OCI-LY7 (cell line): ENCODE results near the gene PXMP4. TPM values are rescaled to one million over a fixed set of nuclear protein-coding genes. Genes with fewer than 3 reads are reported as not detected.
A peak's percentile ranks its signal among the peaks of the same experiment; 100 is the strongest.

Experiments used
- BruUV-seq: library from RNA; stranded (reverse); fragments of 400-500 nt; replicated peaks from 2 replicates; lab custom pipeline; 2021; lab: Mats Ljungman, UMichigan
- CTCF ChIA-PET: fragments of 300-600 bp; sonication (Branson Sonifier 250); formaldehyde crosslinking; loops from one replicate; lab custom pipeline; 2022; ENCODE audit warnings: antibody characterized with exemption; ENCODE audit not compliant: unreplicated experiment; lab: Charles Lee
- POLR2A ChIA-PET: fragments of 300-600 bp; sonication (Branson Sonifier 250); formaldehyde crosslinking; loops from one replicate; lab custom pipeline; 2022; ENCODE audit warnings: antibody characterized with exemption; lab: Charles Lee
- DNase-seq: peaks from one replicate; pipeline ENCODE4 v3.0.0-alpha.2; 2015; ENCODE audit warnings: low spot score
- H2AFZ ChIP-seq: fragments of 200-600 bp; sonication (generic), shearing (Covaris generic); 2 replicates; pipeline ENCODE4 v1.6.1; 2014; ENCODE audit warnings: mild to moderate bottlenecking, antibody characterized with exemption, low read length, moderate library complexity
- H3K27ac ChIP-seq: fragments of 200-600 bp; sonication (generic); 2 replicates; pipeline ENCODE4 v1.5.1; 2014; ENCODE audit warnings: mixed run types, low read depth, mild to moderate bottlenecking, moderate library complexity, low read length, inconsistent platforms; ENCODE audit not compliant: poor library complexity, severe bottlenecking
- H3K36me3 ChIP-seq: fragments of 200-600 bp; sonication (generic); 2 replicates; pipeline ENCODE4 v1.6.1; 2014; ENCODE audit warnings: mild to moderate bottlenecking, antibody characterized with exemption, low read length, moderate library complexity, mixed read lengths; ENCODE audit not compliant: insufficient read depth
- H3K4me1 ChIP-seq: fragments of 200-600 bp; sonication (generic); 2 replicates; pipeline ENCODE4 v1.5.1; 2014; ENCODE audit warnings: mild to moderate bottlenecking, low read length; ENCODE audit not compliant: insufficient read depth, poor library complexity, severe bottlenecking
- H3K4me2 ChIP-seq: fragments of 200-600 bp; sonication (generic); 2 replicates; pipeline ENCODE4 v1.6.1; 2014; ENCODE audit warnings: mild to moderate bottlenecking, low read length
- H3K4me3 ChIP-seq: fragments of 200-600 bp; sonication (generic); 2 replicates; pipeline ENCODE4 v1.5.1; 2014; ENCODE audit warnings: mild to moderate bottlenecking, low read depth, low read length; ENCODE audit not compliant: poor library complexity, severe bottlenecking
- H3K79me2 ChIP-seq: fragments of 200-600 bp; sonication (generic); 2 replicates; pipeline ENCODE4 v1.6.1; 2016; ENCODE audit warnings: low read depth, mild to moderate bottlenecking, low read length, moderate library complexity, mixed read lengths; ENCODE audit not compliant: insufficient read depth
- H3K9me2 ChIP-seq: fragments of 200-600 bp; sonication (generic); 2 replicates; pipeline ENCODE4 v1.6.1; 2016; ENCODE audit warnings: mild to moderate bottlenecking, low read length, mixed read lengths; ENCODE audit not compliant: insufficient read depth
- H3K9me3 ChIP-seq: fragments of 200-600 bp; sonication (generic); 2 replicates; pipeline ENCODE4 v1.6.1; 2014; ENCODE audit warnings: mild to moderate bottlenecking, mixed run types, low read length, mixed read lengths
- H4K20me1 ChIP-seq: fragments of 200-600 bp; sonication (generic); 2 replicates; pipeline ENCODE4 v1.6.1; 2014; ENCODE audit warnings: mild to moderate bottlenecking, antibody characterized with exemption, low read length, moderate library complexity, mixed read lengths; ENCODE audit not compliant: insufficient read depth
- EZH2phosphoT487 ChIP-seq: fragments of 200-600 bp; sonication (generic); IDR thresholded peaks from 2 replicates; pipeline ENCODE4 v1.6.1; 2018; ENCODE audit warnings: low read depth, borderline replicate concordance, mild to moderate bottlenecking, mixed run types, antibody characterized with exemption, low read length, moderate library complexity, mixed read lengths
- intact Hi-C: fragments of 100-400 bp; cut with micrococcal nuclease; formaldehyde crosslinking; loops from one replicate; pipeline ENCODE4 v1.10.0; 2022; ENCODE audit not compliant: unreplicated experiment
- total RNA-seq, 2 experiments: library from RNA; depleted of rRNA in 1 of 2; stranded (reverse); fragments of >200 nt in 1 of 2; shearing (Covaris generic) in 1 of 2; gene quantifications; 2 replicates each; pipeline ENCODE4 v1.2.3, GENCODE V29; 2014 to 2022
- TF ChIP-seq, protein P1 (sequence below): fragments of 200-600 bp; sonication (generic); conservative IDR thresholded peaks from 2 replicates; pipeline ENCODE4 v1.5.1; 2014; ENCODE audit warnings: mild to moderate bottlenecking, antibody characterized with exemption, low read length, moderate library complexity, mixed read lengths

PXMP4 gene
- total RNA-seq, 2 experiments from 2014 or later = 3.1 to 8.2 TPM

DNA sequence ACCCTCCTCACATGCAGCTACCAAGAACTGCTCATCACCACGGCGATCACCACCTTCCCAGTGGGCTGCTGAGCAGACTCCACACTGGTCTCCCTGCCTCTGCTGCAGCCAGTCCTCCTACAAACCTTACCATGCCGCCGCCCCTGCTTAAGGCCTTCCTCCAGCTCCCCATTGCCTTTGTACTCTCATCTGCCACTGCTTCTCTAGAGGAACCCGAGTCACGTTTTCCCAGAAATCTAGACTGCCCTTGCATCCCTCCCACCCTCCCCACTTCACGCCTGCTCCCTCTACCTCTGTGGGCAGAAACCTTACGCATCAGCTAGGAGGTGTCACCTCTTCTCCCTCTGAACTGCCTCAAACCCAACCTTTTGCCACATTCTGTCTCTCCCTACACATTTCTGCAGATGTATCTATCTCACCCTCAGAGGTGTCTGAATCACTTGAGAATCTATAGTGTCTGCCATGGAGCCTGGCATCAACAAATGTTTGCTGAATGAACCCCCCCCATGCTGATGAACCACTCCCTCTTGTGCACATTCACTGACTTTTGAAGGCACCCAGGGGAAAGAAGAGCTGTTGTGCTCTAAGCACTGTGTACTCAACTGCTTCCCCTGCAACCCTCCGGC lies 38.3 kb downstream of the PXMP4 start:
- Histone ChIP-seq H3K4me2 (peak overlapping the region; percentile 97), H3K4me3 (peak overlapping the region; percentile 60), H3K36me3 (peaks cover 81% of the 10 kb centered on the region), H3K9me2 (no peaks in the 10 kb centered on the region), H3K79me2 (peaks cover 66% of the 10 kb centered on the region), H3K9me3 (no peaks in the 10 kb centered on the region), H2AFZ (no peak overlapping the region), H3K4me1 (peaks cover 65% of the 10 kb centered on the region), H4K20me1 (peaks cover 27% of the 10 kb centered on the region), H3K27ac (peak overlapping the region; percentile 78)
- ChIA-PET CTCF (interaction anchor here (1.5 to 2.9 kb wide), 2 partner anchors 14 to 50 kb away, joined by 4 to 16 read pairs; partner anchors contain the start of genes ACTL10 and ZNF341), POLR2A (interaction anchor here (1.0 to 1.4 kb wide), 2 partner anchors 13 to 229 kb away, joined by 3 read pairs; no protein-coding TSS in a partner anchor)
- intact Hi-C loops = loop anchor here (10.0 kb wide), 1 partner anchor 1933 kb away; the partner anchor contains the start of gene SPAG4
- DNase-seq = peak; percentile 40
- BruUV-seq = no TSS peak
- TF ChIP-seq, protein P1, sequence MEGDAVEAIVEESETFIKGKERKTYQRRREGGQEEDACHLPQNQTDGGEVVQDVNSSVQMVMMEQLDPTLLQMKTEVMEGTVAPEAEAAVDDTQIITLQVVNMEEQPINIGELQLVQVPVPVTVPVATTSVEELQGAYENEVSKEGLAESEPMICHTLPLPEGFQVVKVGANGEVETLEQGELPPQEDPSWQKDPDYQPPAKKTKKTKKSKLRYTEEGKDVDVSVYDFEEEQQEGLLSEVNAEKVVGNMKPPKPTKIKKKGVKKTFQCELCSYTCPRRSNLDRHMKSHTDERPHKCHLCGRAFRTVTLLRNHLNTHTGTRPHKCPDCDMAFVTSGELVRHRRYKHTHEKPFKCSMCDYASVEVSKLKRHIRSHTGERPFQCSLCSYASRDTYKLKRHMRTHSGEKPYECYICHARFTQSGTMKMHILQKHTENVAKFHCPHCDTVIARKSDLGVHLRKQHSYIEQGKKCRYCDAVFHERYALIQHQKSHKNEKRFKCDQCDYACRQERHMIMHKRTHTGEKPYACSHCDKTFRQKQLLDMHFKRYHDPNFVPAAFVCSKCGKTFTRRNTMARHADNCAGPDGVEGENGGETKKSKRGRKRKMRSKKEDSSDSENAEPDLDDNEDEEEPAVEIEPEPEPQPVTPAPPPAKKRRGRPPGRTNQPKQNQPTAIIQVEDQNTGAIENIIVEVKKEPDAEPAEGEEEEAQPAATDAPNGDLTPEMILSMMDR = no peak
- no peak for TF ChIP-seq EZH2phosphoT487

DNA sequence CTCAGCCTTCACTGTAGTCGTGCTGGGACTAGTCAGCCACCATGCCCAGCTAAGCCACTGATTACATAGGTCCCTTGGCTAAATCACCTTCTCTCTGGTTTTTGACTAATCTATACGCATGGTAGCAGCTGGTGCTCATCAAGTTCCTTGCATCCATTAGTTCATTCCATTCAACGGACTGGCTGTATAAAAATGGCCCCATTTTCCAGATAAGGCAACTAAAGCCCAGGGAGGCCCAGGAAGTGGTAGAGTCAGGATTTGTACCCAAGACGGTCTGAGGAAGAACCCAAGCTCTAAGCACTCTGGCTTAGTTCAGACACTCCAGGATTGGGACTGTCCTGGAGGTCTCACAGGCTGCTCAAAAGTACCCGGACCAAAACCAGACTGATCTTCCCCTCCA lies 38.8 kb downstream of the PXMP4 start:
- Histone ChIP-seq H3K9me2 (no peaks in the 10 kb centered on the region), H3K4me2 (peak overlapping the region; percentile 97), H3K4me1 (peaks cover 62% of the 10 kb centered on the region), H3K4me3 (peak overlapping the region; percentile 48), H2AFZ (no peak overlapping the region), H3K79me2 (peaks cover 66% of the 10 kb centered on the region), H3K27ac (peak overlapping the region; percentile 78), H3K9me3 (no peaks in the 10 kb centered on the region), H3K36me3 (peaks cover 86% of the 10 kb centered on the region), H4K20me1 (peaks cover 27% of the 10 kb centered on the region)
- intact Hi-C loops = loop anchor here (10.0 kb wide), 1 partner anchor 1934 kb away; the partner anchor contains the start of gene SPAG4
- no peak for DNase-seq
- ChIA-PET POLR2A (interaction anchor here (0.5 to 1.0 kb wide), 3 partner anchors 94 to 1027 kb away, joined by 3 read pairs; no protein-coding TSS in a partner anchor), CTCF (interaction anchor here (1.5 to 2.9 kb wide), 2 partner anchors 14 to 50 kb away, joined by 4 to 16 read pairs; partner anchors contain the start of genes ACTL10 and ZNF341)
- TF ChIP-seq, protein P1 = no peak
- no peak for TF ChIP-seq EZH2phosphoT487
- no TSS peak for BruUV-seq
